Muscle layer of duodenum (tissue), 2 donors: ENCODE data around the gene RAC3.

ENCODE experiments used
- H3K27ac ChIP-seq: one replicate; pipeline ENCODE4 v1.7.0; 2013; ENCODE audit warnings: mild to moderate bottlenecking, low read length
- H3K27me3 ChIP-seq: one replicate; pipeline ENCODE4 v1.7.0; 2013; ENCODE audit warnings: low read depth, mild to moderate bottlenecking, control low read depth, low read length
- H3K36me3 ChIP-seq, 2 donors: one replicate each; pipeline ENCODE4 v1.7.0; 2013; ENCODE audit warnings: low read length in 2 of 2, control low read depth in 1 of 2, mild to moderate bottlenecking in 1 of 2; ENCODE audit not compliant: insufficient read depth in 2 of 2, control insufficient read depth in 1 of 2
- H3K4me1 ChIP-seq, 2 donors: one replicate each; pipeline ENCODE4 v1.7.0; 2013; ENCODE audit warnings: low read length in 2 of 2, mild to moderate bottlenecking in 2 of 2, control low read depth in 1 of 2, moderate library complexity in 1 of 2; ENCODE audit not compliant: insufficient read depth in 2 of 2, control insufficient read depth in 1 of 2
- H3K4me3 ChIP-seq, 2 donors: one replicate each; pipeline ENCODE4 v1.7.0; 2013; ENCODE audit warnings: low read length in 2 of 2, low read depth in 1 of 2, mild to moderate bottlenecking in 1 of 2
- H3K9me3 ChIP-seq, 2 donors: one replicate each; pipeline ENCODE4 v1.7.0; 2013; ENCODE audit warnings: low read length in 2 of 2, control low read depth in 1 of 2, mild to moderate bottlenecking in 1 of 2; ENCODE audit not compliant: control insufficient read depth in 1 of 2
- donor health status: healthy.

Gene RAC3

GRCh38 chr17:82077617-82078358 is 46.3 kb downstream of the RAC3 start:
- Histone ChIP-seq H3K9me3 (no peaks in the 10 kb centered on the region), H3K27ac (no peak overlapping the region), H3K27me3 (no peaks in the 10 kb centered on the region), H3K4me1 (no peaks in the 10 kb centered on the region), H3K4me3 (no peak overlapping the region), H3K36me3 (peaks cover 0 to 39% of the 10 kb centered on the region in 2 donors)

GRCh38 chr17:82078433-82078832 is 47.0 kb downstream of the RAC3 start:
- Histone ChIP-seq H3K4me1 (no peaks in the 10 kb centered on the region), H3K36me3 (peaks cover 0 to 45% of the 10 kb centered on the region in 2 donors), H3K27ac (no peak overlapping the region), H3K27me3 (no peaks in the 10 kb centered on the region), H3K4me3 (no peak overlapping the region), H3K9me3 (no peaks in the 10 kb centered on the region)

GRCh38 chr17:82079001-82079677 is 47.7 kb downstream of the RAC3 start:
- Histone ChIP-seq H3K9me3 (no peaks in the 10 kb centered on the region), H3K4me1 (no peaks in the 10 kb centered on the region), H3K36me3 (peaks cover 0 to 52% of the 10 kb centered on the region in 2 donors), H3K27ac (no peak overlapping the region), H3K27me3 (no peaks in the 10 kb centered on the region), H3K4me3 (no peak overlapping the region)

GRCh38 chr17:82080048-82080788 is 48.7 kb downstream of the RAC3 start:
- peaks cover 0 to 63% of the 10 kb centered on the region in 2 donors for H3K36me3 ChIP-seq
- no peaks in the 10 kb centered on the region for H3K27me3 ChIP-seq
- H3K27ac ChIP-seq = no peak overlapping the region
- no peaks in the 10 kb centered on the region for H3K9me3 ChIP-seq
- H3K4me1 ChIP-seq = no peaks in the 10 kb centered on the region
- H3K4me3 ChIP-seq = no peak overlapping the region

- Histone ChIP-seq H3K4me1 (no peaks in the 10 kb centered on the region), H3K4me3 (no peak overlapping the region), H3K9me3 (no peaks in the 10 kb centered on the region), H3K36me3 (peaks cover 0 to 70% of the 10 kb centered on the region in 2 donors), H3K27ac (no peak overlapping the region), H3K27me3 (no peaks in the 10 kb centered on the region)
These were observed 49.4 kb downstream of the RAC3 start for GRCh38 chr17:82080789-82081464.

- Histone ChIP-seq H3K9me3 (no peaks in the 10 kb centered on the region), H3K36me3 (peaks cover 2 to 77% of the 10 kb centered on the region in 2 donors)
These were observed 50.1 kb downstream of the RAC3 start for GRCh38 chr17:82081546-82081945.

GRCh38 chr17:82081966-82082365 is 50.5 kb downstream of the RAC3 start:
- H3K4me1 ChIP-seq = no peaks in the 10 kb centered on the region
- no peaks in the 10 kb centered on the region for H3K9me3 ChIP-seq
- H3K36me3 ChIP-seq = peaks cover 4 to 81% of the 10 kb centered on the region in 2 donors
- H3K4me3 ChIP-seq = no peak overlapping the region
- H3K27ac ChIP-seq = no peak overlapping the region
- H3K27me3 ChIP-seq = no peaks in the 10 kb centered on the region

More at GRCh38 chr17:82081546-82081945, 50.1 kb downstream of the RAC3 start:
- Histone ChIP-seq H3K4me3 (no peak overlapping the region), H3K27me3 (no peaks in the 10 kb centered on the region), H3K4me1 (no peaks in the 10 kb centered on the region), H3K27ac (no peak overlapping the region)

- H3K27me3 ChIP-seq = no peaks in the 10 kb centered on the region
- no peaks in the 10 kb centered on the region for H3K9me3 ChIP-seq
- no peak overlapping the region for H3K4me3 ChIP-seq
- no peak overlapping the region for H3K27ac ChIP-seq
- H3K36me3 ChIP-seq = peaks cover 4 to 86% of the 10 kb centered on the region in 2 donors
- H3K4me1 ChIP-seq = no peaks in the 10 kb centered on the region
These were observed 51.0 kb downstream of the RAC3 start for GRCh38 chr17:82082456-82082855.

- H3K4me3 ChIP-seq = no peak overlapping the region
- no peaks in the 10 kb centered on the region for H3K27me3 ChIP-seq
- H3K4me1 ChIP-seq = no peaks in the 10 kb centered on the region
- no peaks in the 10 kb centered on the region for H3K9me3 ChIP-seq
- no peak overlapping the region for H3K27ac ChIP-seq
- peaks cover 4 to 91% of the 10 kb centered on the region in 2 donors for H3K36me3 ChIP-seq
These were observed 51.5 kb downstream of the RAC3 start for GRCh38 chr17:82083009-82083408.
